ENCODE data around the gene TIFAB. TPM values are rescaled to one million over a fixed set of nuclear protein-coding genes. Genes with fewer than 3 reads are reported as not detected.

Gene TIFAB
- total RNA-seq, 1 donor from 2014 or later = not detected

- H3K4me3 ChIP-seq (ENCODE audit: insufficient read depth, low read depth, low read length) = no peak overlapping the region
- no peak overlapping the region for H3K4me3 Mint-ChIP-seq (ENCODE audit: unreplicated experiment)
- H3K9me3 ChIP-seq (ENCODE audit: insufficient read depth, low read depth, low read length) = no peaks in the 10 kb centered on the region
- no peak for DNase-seq (ENCODE audit: low read depth)
- no peak overlapping the region for H3K4me2 ChIP-seq (ENCODE audit: low read length)
- TF ChIP-seq CTCF (IDR thresholded peaks at IDR 0.05; ENCODE audit: insufficient read depth, low read depth, low read length) = no peak
- no peak for TF ChIP-seq EZH2 (IDR thresholded peaks at IDR 0.05; ENCODE audit: insufficient read depth, low read length)
- H3K27me3 ChIP-seq (ENCODE audit: insufficient read depth, low read length) = peaks cover 24% of the 10 kb centered on the region
- H3K27ac ChIP-seq (ENCODE audit: low read depth, low read length) = no peak overlapping the region
- H3K36me3 ChIP-seq (ENCODE audit: insufficient read depth, low read length) = no peaks in the 10 kb centered on the region
- peaks cover 7% of the 10 kb centered on the region for H3K9me3 Mint-ChIP-seq (ENCODE audit: unreplicated experiment)
- peaks cover 3% of the 10 kb centered on the region for H3K27me3 Mint-ChIP-seq (ENCODE audit: low read depth, unreplicated experiment)
- H3K9ac ChIP-seq (ENCODE audit: low read length) = no peak overlapping the region
- no peak for FAIRE-seq
- no peaks in the 10 kb centered on the region for H3K4me1 ChIP-seq (ENCODE audit: insufficient read depth, low read length)
- no peak overlapping the region for H2AFZ ChIP-seq (ENCODE audit: low read depth, low read length)
- H3K27ac Mint-ChIP-seq (ENCODE audit: unreplicated experiment) = no peak overlapping the region
- no peaks in the 10 kb centered on the region for H3K79me2 ChIP-seq (ENCODE audit: insufficient read depth, low read length)
- no peaks in the 10 kb centered on the region for H4K20me1 ChIP-seq (ENCODE audit: insufficient read depth, low read length)
- no peaks in the 10 kb centered on the region for H3K36me3 Mint-ChIP-seq (ENCODE audit: low read depth, unreplicated experiment)
- H3K4me1 Mint-ChIP-seq (ENCODE audit: low read depth, unreplicated experiment) = no peaks in the 10 kb centered on the region
Observed at GRCh38 chr5:135417083-135417482, 35.1 kb downstream of the TIFAB start.

GRCh38 chr5:135405082-135405481, 47.1 kb downstream of the TIFAB start:
- Histone ChIP-seq H3K4me3 (ENCODE audit: insufficient read depth, low read depth, low read length) (no peak overlapping the region), H3K27me3 (ENCODE audit: insufficient read depth, low read length) (no peaks in the 10 kb centered on the region), H3K27ac (ENCODE audit: low read depth, low read length) (no peak overlapping the region), H3K36me3 (ENCODE audit: insufficient read depth, low read length) (no peaks in the 10 kb centered on the region), H4K20me1 (ENCODE audit: insufficient read depth, low read length) (no peaks in the 10 kb centered on the region), H3K4me1 (ENCODE audit: insufficient read depth, low read length) (peaks cover 2% of the 10 kb centered on the region), H3K4me2 (ENCODE audit: low read length) (no peak overlapping the region), H3K9me3 (ENCODE audit: insufficient read depth, low read depth, low read length) (peaks cover 3% of the 10 kb centered on the region), H2AFZ (ENCODE audit: low read depth, low read length) (no peak overlapping the region), H3K79me2 (ENCODE audit: insufficient read depth, low read length) (no peaks in the 10 kb centered on the region), H3K9ac (ENCODE audit: low read length) (no peak overlapping the region)
- Mint-ChIP-seq H3K9me3 (ENCODE audit: unreplicated experiment) (peaks cover 2% of the 10 kb centered on the region), H3K4me1 (ENCODE audit: low read depth, unreplicated experiment) (peaks cover 9% of the 10 kb centered on the region), H3K36me3 (ENCODE audit: low read depth, unreplicated experiment) (no peaks in the 10 kb centered on the region), H3K27ac (ENCODE audit: unreplicated experiment) (no peak overlapping the region), H3K27me3 (ENCODE audit: low read depth, unreplicated experiment) (peaks cover 3% of the 10 kb centered on the region), H3K4me3 (ENCODE audit: unreplicated experiment) (no peak overlapping the region)
- TF ChIP-seq EZH2 (IDR thresholded peaks at IDR 0.05; ENCODE audit: insufficient read depth, low read length) (no peak), CTCF (IDR thresholded peaks at IDR 0.05; ENCODE audit: insufficient read depth, low read depth, low read length) (no peak)
- no peak for FAIRE-seq
- no peak for DNase-seq (ENCODE audit: low read depth)

GRCh38 chr5:135402031-135402430, 50.1 kb downstream of the TIFAB start:
- peaks cover 13% of the 10 kb centered on the region for H4K20me1 ChIP-seq (ENCODE audit: insufficient read depth, low read length)
- DNase-seq (ENCODE audit: low read depth) = no peak
- peaks cover 26% of the 10 kb centered on the region for H3K79me2 ChIP-seq (ENCODE audit: insufficient read depth, low read length)
- H3K27me3 ChIP-seq (ENCODE audit: insufficient read depth, low read length) = no peaks in the 10 kb centered on the region
- H3K9me3 Mint-ChIP-seq (ENCODE audit: unreplicated experiment) = peaks cover 2% of the 10 kb centered on the region
- H3K4me1 Mint-ChIP-seq (ENCODE audit: low read depth, unreplicated experiment) = peaks cover 23% of the 10 kb centered on the region
- no peak overlapping the region for H2AFZ ChIP-seq (ENCODE audit: low read depth, low read length)
- no peak for FAIRE-seq
- no peak overlapping the region for H3K4me3 ChIP-seq (ENCODE audit: insufficient read depth, low read depth, low read length)
- no peak overlapping the region for H3K4me3 Mint-ChIP-seq (ENCODE audit: unreplicated experiment)
- peaks cover 3% of the 10 kb centered on the region for H3K27me3 Mint-ChIP-seq (ENCODE audit: low read depth, unreplicated experiment)
- no peak overlapping the region for H3K27ac Mint-ChIP-seq (ENCODE audit: unreplicated experiment)
- H3K36me3 Mint-ChIP-seq (ENCODE audit: low read depth, unreplicated experiment) = peaks cover 2% of the 10 kb centered on the region
- peaks cover 3% of the 10 kb centered on the region for H3K9me3 ChIP-seq (ENCODE audit: insufficient read depth, low read depth, low read length)
- H3K27ac ChIP-seq (ENCODE audit: low read depth, low read length) = no peak overlapping the region
- H3K4me2 ChIP-seq (ENCODE audit: low read length) = no peak overlapping the region
- TF ChIP-seq CTCF (IDR thresholded peaks at IDR 0.05; ENCODE audit: insufficient read depth, low read depth, low read length) (no peak), EZH2 (IDR thresholded peaks at IDR 0.05; ENCODE audit: insufficient read depth, low read length) (no peak)
- peaks cover 20% of the 10 kb centered on the region for H3K4me1 ChIP-seq (ENCODE audit: insufficient read depth, low read length)
- H3K9ac ChIP-seq (ENCODE audit: low read length) = no peak overlapping the region
- no peaks in the 10 kb centered on the region for H3K36me3 ChIP-seq (ENCODE audit: insufficient read depth, low read length)

Measured in astrocyte (in vitro differentiated cells and primary cell).